Right atrium auricular region (tissue), 2 donors: Measurements from ENCODE around the gene APMAP. TPM values are rescaled to one million over a fixed set of nuclear protein-coding genes. Genes with fewer than 3 reads are reported as not detected.

Experiments used
- DNase-seq: peaks from one replicate; pipeline ENCODE4 v3.0.0-alpha.2; 2019; ENCODE audit warnings: low spot score
- H3K27ac ChIP-seq, 2 donors: fragments of 200-600 bp; sonication (generic); 1 replicate in 1 of 2; 2 replicates in 1 of 2; pipeline ENCODE4 v1.5.1; 2016 to 2019
- H3K27me3 ChIP-seq, 2 donors: fragments of 200-600 bp; sonication (generic); one replicate each; pipeline versions ENCODE4 v1.5.1 to v1.6.0; 2017 to 2019
- H3K36me3 ChIP-seq: fragments of 200-600 bp; sonication (generic); one replicate; pipeline ENCODE4 v1.5.1; 2016
- H3K4me1 ChIP-seq, 2 donors: fragments of 200-600 bp; sonication (generic); one replicate each; pipeline versions ENCODE4 v1.5.1 to v1.6.0; 2017 to 2019
- H3K4me3 ChIP-seq, 2 donors: fragments of 200-600 bp; sonication (generic); 1 replicate in 1 of 2; 2 replicates in 1 of 2; pipeline ENCODE4 v1.5.1; 2017 to 2019; ENCODE audit warnings: mild to moderate bottlenecking in 1 of 2, moderate library complexity in 1 of 2
- H3K9me3 ChIP-seq, 2 donors: fragments of 200-600 bp; sonication (generic); one replicate each; pipeline ENCODE4 v1.5.1; 2019
- total RNA-seq, 2 donors: library from RNA; depleted of rRNA; stranded (reverse); fragments of >200 nt; gene quantifications; one replicate each; pipeline ENCODE4 v1.1.0, GENCODE V29; 2016
- TF ChIP-seq, protein P1 (sequence below), 2 donors: fragments of 200-600 bp; sonication (generic); IDR thresholded peaks; one replicate each; pipeline ENCODE4 v1.5.1; 2019; ENCODE audit warnings: antibody characterized with exemption in 2 of 2

The APMAP gene
- total RNA-seq, 2 donors from 2014 or later = 30.3 to 30.5 TPM

DNA sequence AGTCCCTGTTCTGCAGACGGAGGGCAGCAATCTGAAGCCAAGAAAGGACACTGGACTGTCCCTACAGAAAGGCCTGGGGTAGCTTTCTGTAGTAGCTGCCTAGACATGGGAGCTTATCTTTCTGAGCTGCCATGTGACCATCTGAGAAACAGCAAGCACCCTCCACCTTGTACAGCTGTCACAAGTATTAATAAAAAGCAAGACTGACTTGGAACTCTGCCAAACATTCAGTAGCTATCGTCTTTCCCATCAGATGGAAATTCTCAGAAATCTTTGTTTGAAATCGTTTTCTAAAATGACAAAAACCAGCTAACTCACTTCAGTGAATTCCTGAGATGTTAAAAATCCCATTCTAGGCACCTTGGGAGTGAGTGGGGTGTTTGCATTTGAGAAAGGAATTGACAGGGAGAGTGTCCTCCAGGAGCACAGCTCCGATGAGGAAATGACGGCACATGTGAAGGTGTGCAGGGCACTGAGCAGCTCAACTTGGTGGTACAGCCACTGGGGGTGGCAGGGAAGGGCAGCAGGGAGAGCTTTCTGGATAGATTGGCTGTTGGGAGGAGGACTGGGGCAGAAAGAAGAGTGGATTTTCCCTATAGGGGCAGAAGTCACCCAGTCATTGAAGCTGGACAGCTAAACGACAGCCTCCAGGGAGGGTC lies 40.8 kb upstream of the APMAP start:
- Histone ChIP-seq H3K36me3 (peaks cover 11% of the 10 kb centered on the region), H3K4me3 (peak overlapping the region in 1 of 2 donors; percentile 5), H3K9me3 (no peaks in the 10 kb centered on the region), H3K27me3 (no peaks in the 10 kb centered on the region), H3K27ac (peak overlapping the region; percentile 68 to 71), H3K4me1 (peaks cover 0 to 69% of the 10 kb centered on the region in 2 donors)
- DNase-seq = no peak
- TF ChIP-seq, protein P1, sequence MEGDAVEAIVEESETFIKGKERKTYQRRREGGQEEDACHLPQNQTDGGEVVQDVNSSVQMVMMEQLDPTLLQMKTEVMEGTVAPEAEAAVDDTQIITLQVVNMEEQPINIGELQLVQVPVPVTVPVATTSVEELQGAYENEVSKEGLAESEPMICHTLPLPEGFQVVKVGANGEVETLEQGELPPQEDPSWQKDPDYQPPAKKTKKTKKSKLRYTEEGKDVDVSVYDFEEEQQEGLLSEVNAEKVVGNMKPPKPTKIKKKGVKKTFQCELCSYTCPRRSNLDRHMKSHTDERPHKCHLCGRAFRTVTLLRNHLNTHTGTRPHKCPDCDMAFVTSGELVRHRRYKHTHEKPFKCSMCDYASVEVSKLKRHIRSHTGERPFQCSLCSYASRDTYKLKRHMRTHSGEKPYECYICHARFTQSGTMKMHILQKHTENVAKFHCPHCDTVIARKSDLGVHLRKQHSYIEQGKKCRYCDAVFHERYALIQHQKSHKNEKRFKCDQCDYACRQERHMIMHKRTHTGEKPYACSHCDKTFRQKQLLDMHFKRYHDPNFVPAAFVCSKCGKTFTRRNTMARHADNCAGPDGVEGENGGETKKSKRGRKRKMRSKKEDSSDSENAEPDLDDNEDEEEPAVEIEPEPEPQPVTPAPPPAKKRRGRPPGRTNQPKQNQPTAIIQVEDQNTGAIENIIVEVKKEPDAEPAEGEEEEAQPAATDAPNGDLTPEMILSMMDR (IDR thresholded peaks at IDR 0.05) = no peak

DNA sequence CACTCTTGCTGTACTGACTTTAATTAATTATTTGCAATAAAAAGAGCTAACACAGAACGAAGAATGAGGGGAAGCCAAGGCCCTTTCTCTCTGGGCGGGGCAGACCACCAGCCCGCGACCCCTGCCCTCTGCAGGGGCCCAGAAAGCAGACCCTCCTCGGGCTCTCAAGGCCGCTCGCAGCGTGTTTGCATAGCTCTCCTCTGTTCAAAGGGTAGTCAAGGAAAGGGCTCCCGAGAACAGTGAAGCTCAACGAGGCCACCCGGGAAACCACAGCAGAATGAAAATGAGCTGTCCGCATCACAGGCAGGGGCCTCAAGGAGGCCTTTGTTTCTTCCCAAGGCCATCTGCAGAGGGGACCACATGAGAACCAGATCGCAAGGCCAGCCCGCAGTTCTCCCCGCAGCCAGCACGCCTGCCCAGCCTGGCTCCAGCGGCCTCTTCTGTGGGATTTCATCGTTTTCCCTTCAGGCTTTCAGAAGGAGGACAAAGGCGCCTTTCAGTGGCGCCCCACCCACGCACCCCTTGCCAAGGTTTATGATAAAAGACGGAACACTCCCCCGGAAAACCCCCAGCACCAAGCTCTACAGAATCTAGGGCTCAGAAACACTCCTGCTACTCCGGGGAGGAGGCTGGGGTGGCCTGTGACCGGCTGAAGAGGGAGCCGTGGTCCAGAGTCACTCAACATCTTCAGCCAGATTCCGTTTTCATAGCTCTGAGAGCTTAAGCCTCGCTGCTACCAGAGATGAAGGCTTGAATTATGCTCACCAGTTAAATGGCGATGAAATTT lies 40.1 kb upstream of the APMAP start:
- Histone ChIP-seq H3K4me3 (peak overlapping the region in 1 of 2 donors; percentile 5), H3K27ac (peak overlapping the region; percentile 68 to 71), H3K27me3 (no peaks in the 10 kb centered on the region), H3K36me3 (peaks cover 11% of the 10 kb centered on the region), H3K4me1 (peaks cover 0 to 62% of the 10 kb centered on the region in 2 donors), H3K9me3 (no peaks in the 10 kb centered on the region)
- TF ChIP-seq, protein P1 (IDR thresholded peaks at IDR 0.05) = peak in 1 of 2 donors; percentile 34
- peak; percentile 77 for DNase-seq

DNA sequence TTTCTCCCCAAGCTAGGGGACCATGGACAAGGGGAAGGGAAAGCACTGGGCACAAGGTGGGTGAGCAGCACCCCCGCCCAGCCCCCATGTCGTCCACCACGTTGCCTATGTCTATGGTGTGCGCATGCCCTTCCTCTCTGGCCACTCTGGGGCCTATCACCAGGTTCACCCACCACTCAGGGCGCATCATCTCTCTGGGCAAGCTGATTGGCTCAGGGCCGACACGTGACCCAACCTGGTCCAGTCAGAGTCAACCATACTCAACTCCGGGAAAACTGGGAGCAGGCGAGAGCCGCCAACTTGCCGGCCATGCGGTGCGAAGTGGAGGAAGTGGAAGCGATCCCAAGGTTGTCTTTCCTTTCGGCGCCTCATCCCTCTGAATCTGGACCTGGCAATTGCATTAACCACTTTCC lies 39.5 kb upstream of the APMAP start:
- H3K27me3 ChIP-seq = no peaks in the 10 kb centered on the region
- H3K27ac ChIP-seq = peak overlapping the region; percentile 68 to 71
- H3K4me3 ChIP-seq = no peak overlapping the region
- peaks cover 11% of the 10 kb centered on the region for H3K36me3 ChIP-seq
- DNase-seq = no peak
- H3K4me1 ChIP-seq = peaks cover 0 to 56% of the 10 kb centered on the region in 2 donors
- no peaks in the 10 kb centered on the region for H3K9me3 ChIP-seq
- TF ChIP-seq, protein P1 (IDR thresholded peaks at IDR 0.05) = no peak

DNA sequence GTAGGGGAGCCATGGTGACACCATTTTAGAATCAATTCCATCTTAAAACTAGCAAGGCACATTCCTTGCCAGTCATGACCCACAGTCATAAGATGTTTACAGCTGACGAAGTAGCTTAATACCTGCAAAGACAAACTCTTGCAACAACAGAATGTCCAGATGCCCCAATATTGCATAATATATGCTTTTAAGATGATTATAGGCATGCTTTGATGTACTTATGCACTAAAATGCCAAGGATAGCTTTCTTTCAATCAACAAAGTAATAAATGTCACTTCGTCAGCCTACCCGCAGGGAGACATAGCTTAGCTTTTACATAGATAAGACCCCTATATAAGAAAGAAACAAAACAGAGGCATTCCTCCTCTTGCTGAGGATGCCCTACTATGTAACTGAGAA lies 38.7 kb upstream of the APMAP start:
- peaks cover 0 to 50% of the 10 kb centered on the region in 2 donors for H3K4me1 ChIP-seq
- peak overlapping the region in 1 of 2 donors; percentile 71 for H3K27ac ChIP-seq
- H3K36me3 ChIP-seq = peaks cover 11% of the 10 kb centered on the region
- no peak for DNase-seq
- TF ChIP-seq, protein P1 (IDR thresholded peaks at IDR 0.05) = no peak
- H3K27me3 ChIP-seq = no peaks in the 10 kb centered on the region
- no peak overlapping the region for H3K4me3 ChIP-seq
- no peaks in the 10 kb centered on the region for H3K9me3 ChIP-seq

DNA sequence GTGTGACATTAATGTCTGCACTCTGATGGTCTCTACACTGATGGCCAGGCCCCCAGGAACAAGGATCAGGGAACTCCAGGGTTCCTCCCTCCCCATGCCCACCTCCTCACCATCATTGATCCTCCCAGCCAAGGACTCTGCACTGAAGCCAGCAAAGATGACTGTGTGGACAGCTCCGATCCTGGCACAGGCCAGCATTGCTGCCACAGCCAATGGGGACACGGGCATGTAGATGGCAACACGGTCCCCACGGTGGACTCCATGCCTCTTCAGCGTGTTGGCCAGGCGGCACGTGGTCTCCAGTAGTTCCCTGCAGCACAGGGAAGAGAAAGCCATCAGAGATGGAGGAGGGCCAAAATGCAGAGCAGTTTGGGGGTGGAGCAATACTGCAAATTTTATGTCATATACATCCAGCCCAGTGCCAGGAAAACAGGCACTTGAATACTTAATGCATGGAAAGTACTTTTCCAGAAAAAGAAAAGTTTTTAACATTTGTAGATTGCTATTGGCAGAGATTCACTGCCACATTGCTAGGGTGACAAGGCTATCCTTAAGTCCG lies 38.2 kb upstream of the APMAP start:
- DNase-seq = no peak
- H3K36me3 ChIP-seq = peaks cover 11% of the 10 kb centered on the region
- H3K27ac ChIP-seq = no peak overlapping the region
- no peak overlapping the region for H3K4me3 ChIP-seq
- H3K27me3 ChIP-seq = no peaks in the 10 kb centered on the region
- peaks cover 0 to 50% of the 10 kb centered on the region in 2 donors for H3K4me1 ChIP-seq
- TF ChIP-seq, protein P1 (IDR thresholded peaks at IDR 0.05) = no peak
- no peaks in the 10 kb centered on the region for H3K9me3 ChIP-seq
